H1 (cell line): ENCODE results near the gene PTGIS. TPM values are rescaled to one million over a fixed set of nuclear protein-coding genes. Genes with fewer than 3 reads are reported as not detected.

ENCODE experiments used
- CTCF ChIA-PET: fragments of 300-600 bp; sonication (Branson Sonifier 250); formaldehyde crosslinking; loops from one replicate; lab custom pipeline; 2021; ENCODE audit not compliant: partially characterized antibody; lab: Charles Lee
- POLR2A ChIA-PET: fragments of 300-600 bp; sonication (Branson Sonifier 250); formaldehyde crosslinking; loops from one replicate; lab custom pipeline; 2021; ENCODE audit warnings: inconsistent platforms; ENCODE audit not compliant: partially characterized antibody; lab: Charles Lee
- DNase-seq, 2 experiments: peaks; one replicate each; pipeline versions ENCODE4 v3.0.0 to v3.0.0-alpha.2; 2010 to 2022; ENCODE audit warnings: low spot score in 2 of 2, low read depth in 1 of 2, mixed read lengths in 1 of 2
- FAIRE-seq: peaks from 2 replicates; lab custom pipeline; 2011; peaks lifted over from hg19 to GRCh38; lab: Jason Lieb, UNC
- H2AFZ ChIP-seq: 2 replicates; pipeline ENCODE4 v1.8.1; 2012; ENCODE audit warnings: low read length, inconsistent platforms
- H2AK5ac ChIP-seq: 2 replicates; pipeline ENCODE4 v1.6.1; 2013; ENCODE audit warnings: low read depth, low read length
- H2BK120ac ChIP-seq: replicated peaks from 2 replicates; pipeline ENCODE3; 2013; ENCODE audit warnings: low read depth, low read length, inconsistent platforms
- H2BK12ac ChIP-seq: 2 replicates; pipeline ENCODE4 v1.6.1; 2013; ENCODE audit warnings: low read depth, low read length
- H2BK15ac ChIP-seq: 2 replicates; pipeline ENCODE4 v1.6.1; 2013; ENCODE audit warnings: low read length
- H2BK20ac ChIP-seq: 2 replicates; pipeline ENCODE4 v1.6.1; 2013; ENCODE audit warnings: low read length
- H2BK5ac ChIP-seq: 2 replicates; pipeline ENCODE4 v1.6.1; 2013; ENCODE audit warnings: low read depth, low read length
- H3K14ac ChIP-seq: 2 replicates; pipeline ENCODE4 v1.6.1; 2013; ENCODE audit warnings: inconsistent platforms; ENCODE audit not compliant: insufficient read length
- H3K18ac ChIP-seq: 2 replicates; pipeline ENCODE4 v1.6.1; 2013; ENCODE audit warnings: low read length; ENCODE audit errors: extremely low read depth
- H3K23ac ChIP-seq: 2 replicates; pipeline ENCODE4 v1.6.1; 2013; ENCODE audit warnings: inconsistent platforms; ENCODE audit not compliant: insufficient read length
- H3K23me2 ChIP-seq: 2 replicates; pipeline ENCODE4 v1.6.1; 2013; ENCODE audit warnings: low read depth, low read length
- H3K27ac ChIP-seq: 2 replicates; pipeline ENCODE4 v1.6.1; 2011; ENCODE audit warnings: low read depth, low read length, inconsistent platforms
- H3K27me3 ChIP-seq, 4 experiments: replicated peaks in 1 of 4; 1 replicate in 1 of 4; 2 replicates in 3 of 4; pipeline versions ENCODE4 v1.6.1 to v1.8.1; 2011 to 2013; ENCODE audit warnings: low read length in 3 of 4, mild to moderate bottlenecking in 3 of 4, inconsistent platforms in 2 of 4, mixed read lengths in 2 of 4, moderate library complexity in 1 of 4; ENCODE audit not compliant: control insufficient read depth in 3 of 4, insufficient read depth in 3 of 4; ENCODE audit errors: extremely low read depth in 1 of 4
- H3K36me3 ChIP-seq, 4 experiments: 2 replicates each; pipeline versions ENCODE4 v1.6.1 to v1.8.1; 2011 to 2013; ENCODE audit warnings: mild to moderate bottlenecking in 4 of 4, low read length in 3 of 4, moderate library complexity in 2 of 4, control low read depth in 1 of 4, inconsistent platforms in 1 of 4; ENCODE audit not compliant: insufficient read depth in 4 of 4, control insufficient read depth in 2 of 4
- H3K4ac ChIP-seq: replicated peaks from 2 replicates; pipeline ENCODE3; 2013; ENCODE audit warnings: low read length, low read depth, mixed read lengths, inconsistent platforms; ENCODE audit not compliant: insufficient read length
- H3K4me1 ChIP-seq, 4 experiments: replicated peaks in 1 of 4; 1 replicate in 1 of 4; 2 replicates in 3 of 4; pipeline versions ENCODE4 v1.6.1 to v1.8.1; 2011 to 2013; ENCODE audit warnings: low read length in 3 of 4, inconsistent platforms in 2 of 4, mixed read lengths in 1 of 4; ENCODE audit not compliant: insufficient read depth in 4 of 4, control insufficient read depth in 3 of 4
- H3K4me2 ChIP-seq, 2 experiments: 2 replicates each; pipeline versions ENCODE4 v1.6.1 to v1.8.1; 2011 to 2013; ENCODE audit warnings: low read depth in 2 of 2, low read length in 2 of 2, control low read depth in 1 of 2, inconsistent platforms in 1 of 2, mild to moderate bottlenecking in 1 of 2; ENCODE audit not compliant: insufficient read depth in 1 of 2
- H3K4me3 ChIP-seq, 4 experiments: fragments of 200-600, 300-600 bp in 1 of 4; sonication (generic), shearing (Covaris generic), sonication (Bioruptor Twin) in 1 of 4; 2 replicates each; pipeline versions ENCODE4 v1.5.1 to v1.8.1; 2011 to 2016; ENCODE audit warnings: low read length in 4 of 4, low read depth in 3 of 4, control low read depth in 2 of 4, inconsistent platforms in 2 of 4, mild to moderate bottlenecking in 2 of 4, mixed read lengths in 1 of 4, moderate library complexity in 1 of 4; ENCODE audit not compliant: insufficient read depth in 2 of 4; ENCODE audit errors: extremely low read depth in 1 of 4
- H3K56ac ChIP-seq: replicated peaks from 2 replicates; pipeline ENCODE3; 2013; ENCODE audit warnings: low read depth, mild to moderate bottlenecking, mixed read lengths, low read length, inconsistent platforms; ENCODE audit not compliant: insufficient read length
- H3K79me1 ChIP-seq: 2 replicates; pipeline ENCODE4 v1.6.1; 2013; ENCODE audit warnings: low read depth, low read length, control low read depth
- H3K79me2 ChIP-seq, 2 experiments: 2 replicates each; pipeline versions ENCODE4 v1.6.1 to v1.8.1; 2012 to 2013; ENCODE audit warnings: low read length in 2 of 2, mild to moderate bottlenecking in 2 of 2, inconsistent platforms in 1 of 2; ENCODE audit not compliant: insufficient read depth in 2 of 2, control insufficient read depth in 1 of 2
- H3K9ac ChIP-seq, 4 experiments: replicated peaks in 1 of 4; 1 replicate in 1 of 4; 2 replicates in 3 of 4; pipeline versions ENCODE4 v1.6.1 to v1.8.1; 2011 to 2013; ENCODE audit warnings: low read depth in 3 of 4, low read length in 3 of 4, control low read depth in 2 of 4, mild to moderate bottlenecking in 2 of 4, moderate library complexity in 2 of 4, inconsistent platforms in 1 of 4; ENCODE audit errors: extremely low read depth in 1 of 4
- H3K9me3 ChIP-seq, 2 experiments: 2 replicates each; pipeline versions ENCODE4 v1.6.1 to v1.8.1; 2012 to 2013; ENCODE audit warnings: mild to moderate bottlenecking in 2 of 2, moderate library complexity in 2 of 2, control low read depth in 1 of 2, inconsistent platforms in 1 of 2, low read depth in 1 of 2, low read length in 1 of 2, mixed read lengths in 1 of 2; ENCODE audit not compliant: insufficient read depth in 2 of 2
- H4K20me1 ChIP-seq, 2 experiments: replicated peaks in 1 of 2; 2 replicates each; pipeline versions ENCODE3 to v1.8.1; 2011 to 2013; ENCODE audit warnings: inconsistent platforms in 2 of 2, low read length in 2 of 2, mild to moderate bottlenecking in 1 of 2; ENCODE audit not compliant: insufficient read depth in 2 of 2, control insufficient read depth in 1 of 2
- H4K5ac ChIP-seq: 2 replicates; pipeline ENCODE4 v1.6.1; 2013; ENCODE audit warnings: low read length, low read depth, mixed read lengths, inconsistent platforms; ENCODE audit not compliant: insufficient read length
- H4K8ac ChIP-seq: 2 replicates; pipeline ENCODE4 v1.8.0; 2013; ENCODE audit warnings: mild to moderate bottlenecking, moderate library complexity, low read length, inconsistent platforms; ENCODE audit not compliant: insufficient read depth; ENCODE audit errors: extremely low read depth
- H4K91ac ChIP-seq: replicated peaks from 2 replicates; pipeline ENCODE3; 2013; ENCODE audit warnings: low read length, mixed read lengths, inconsistent platforms; ENCODE audit not compliant: insufficient read length
- CHD1 ChIP-seq: IDR thresholded peaks from 2 replicates; pipeline ENCODE4 v1.6.1; 2012; ENCODE audit warnings: low read depth, low read length, improper control_type of control experiment
- JUN ChIP-seq: IDR thresholded peaks from 2 replicates; pipeline ENCODE4 v1.6.1; 2011; ENCODE audit warnings: low read depth, mild to moderate bottlenecking, improper control_type of control experiment, low read length
- MAX ChIP-seq: IDR thresholded peaks from 2 replicates; pipeline ENCODE4 v1.6.1; 2012; ENCODE audit warnings: inconsistent platforms
- TAF1 ChIP-seq: IDR thresholded peaks from 2 replicates; pipeline ENCODE4 v1.6.1; 2011; ENCODE audit warnings: mild to moderate bottlenecking, low read depth, low read length
- TEAD4 ChIP-seq: IDR thresholded peaks from 2 replicates; pipeline ENCODE4 v1.6.1; 2012; ENCODE audit warnings: low read depth, low read length, inconsistent platforms, mixed read lengths
- USF2 ChIP-seq: IDR thresholded peaks from 2 replicates; pipeline ENCODE4 v1.6.1; 2011; ENCODE audit warnings: low read length, improper control_type of control experiment
- WGBS, 2 experiments: shearing (Covaris generic) in 1 of 2; methylation state at CpG; one replicate each; pipeline versions ENCODE4 v1.1.6 to v1.1.7; 2013 to 2015; ENCODE audit warnings: low lambda C conversion rate in 2 of 2, mixed read lengths in 2 of 2, inconsistent platforms in 1 of 2, low coverage in 1 of 2, missing lambda C conversion rate in 1 of 2; ENCODE audit not compliant: insufficient replicate concordance in 2 of 2, insufficient coverage in 1 of 2, insufficient read length in 1 of 2; ENCODE audit errors: extremely low coverage in 1 of 2, missing lambda C conversion rate in 1 of 2; 5-methylcytosine and 5-hydroxymethylcytosine counted together
- polyA plus RNA-seq, 7 experiments: library from polyadenylated mRNA; depleted of rRNA in 3 of 7; stranded (reverse) in 5 of 7; unstranded in 2 of 7; fragments of >200 nt in 5 of 7; fragments of 200-250 nt in 2 of 7; gene quantifications; 1 replicate in 5 of 7; 2 replicates in 1 of 7; 4 replicates in 1 of 7; pipeline versions ENCODE4 v1.2.1 to v1.2.3, GENCODE V29; 2011 to 2013; ENCODE audit warnings: missing spikeins in 2 of 7, mixed read lengths in 2 of 7
- total RNA-seq: library from RNA; stranded (reverse); fragmentation: NEBNext Ultra II Directional; extraction: Animal tissue kit (Norgen Biotek cat#: 25700); gene quantifications from 2 replicates; pipeline ENCODE4 v1.2.1, GENCODE V29; 2021

PTGIS gene
- total and polyA plus RNA-seq, 2 of the 8 experiments (the other 6 are each of a cell fraction or from before 2014, with no cell fraction given): 29.9 to 35.5 TPM

- H2BK15ac ChIP-seq: no peak overlapping the region
- no peak overlapping the region for H2BK5ac ChIP-seq
- H3K18ac ChIP-seq: no peak overlapping the region
- no peaks in the 10 kb centered on the region for H4K20me1 ChIP-seq
- peaks cover 5% of the 10 kb centered on the region; the same call in 1 of the 2 replicates for H3K23me2 ChIP-seq
- H3K14ac ChIP-seq: no peak overlapping the region
- H3K4ac ChIP-seq: no peak overlapping the region
- H4K8ac ChIP-seq: no peak overlapping the region
- H2BK120ac ChIP-seq: no peak overlapping the region
- no peak overlapping the region for H4K5ac ChIP-seq
- WGBS, 2 experiments: 100% methylated on average over 1 of the region's 1 CpG; no CpG with 5 or more reads in 1 of the 2 experiments
- no peak overlapping the region for H2BK20ac ChIP-seq
- POLR2A ChIA-PET: interaction anchor here (0.8 to 1.6 kb wide), 2 partner anchors 48 to 66 kb away, joined by 3 to 4 read pairs; no protein-coding TSS in a partner anchor
- no peak overlapping the region for H4K91ac ChIP-seq
- no peaks in the 10 kb centered on the region for H3K27me3 ChIP-seq
- no peak for DNase-seq
- no peaks in the 10 kb centered on the region for H3K79me1 ChIP-seq
- no peak for TF ChIP-seq CHD1
- no peak for TF ChIP-seq TAF1
- TF ChIP-seq MAX: no peak
- no peak for TF ChIP-seq TEAD4
- TF ChIP-seq USF2: no peak
- TF ChIP-seq JUN: no peak
- no peak overlapping the region for H3K23ac ChIP-seq
- H2BK12ac ChIP-seq: no peak overlapping the region
- CTCF ChIA-PET: interaction anchor here (1.1 to 23.7 kb wide), 29 partner anchors 8 to 316 kb away, joined by 3 to 665 read pairs (median 7); no protein-coding TSS in a partner anchor
- H3K79me2 ChIP-seq: no peaks in the 10 kb centered on the region
- H2AK5ac ChIP-seq: no peak overlapping the region
- no peak overlapping the region for H3K4me2 ChIP-seq
- no peaks in the 10 kb centered on the region for H3K9me3 ChIP-seq
- H3K4me3 ChIP-seq: no peak overlapping the region
- FAIRE-seq: no peak
- no peaks in the 10 kb centered on the region for H3K36me3 ChIP-seq
- no peak overlapping the region for H3K56ac ChIP-seq
- peaks cover 0 to 3% (median 2%) of the 10 kb centered on the region in 4 experiments; a peak in 1 of 7 replicates for H3K4me1 ChIP-seq
- no peak overlapping the region for H2AFZ ChIP-seq
- H3K27ac ChIP-seq: no peak overlapping the region
- no peak overlapping the region for H3K9ac ChIP-seq
These were observed 39.6 kb upstream of the PTGIS start for GRCh38 chr20:49607568-49607967.
